ENCODE results near the gene ACTN4. TPM values are rescaled to one million over a fixed set of nuclear protein-coding genes. Genes with fewer than 3 reads are reported as not detected.

Gene ACTN4
- total RNA-seq, 4 donors from 2014 or later: 191 to 479 (median 365) TPM

DNA sequence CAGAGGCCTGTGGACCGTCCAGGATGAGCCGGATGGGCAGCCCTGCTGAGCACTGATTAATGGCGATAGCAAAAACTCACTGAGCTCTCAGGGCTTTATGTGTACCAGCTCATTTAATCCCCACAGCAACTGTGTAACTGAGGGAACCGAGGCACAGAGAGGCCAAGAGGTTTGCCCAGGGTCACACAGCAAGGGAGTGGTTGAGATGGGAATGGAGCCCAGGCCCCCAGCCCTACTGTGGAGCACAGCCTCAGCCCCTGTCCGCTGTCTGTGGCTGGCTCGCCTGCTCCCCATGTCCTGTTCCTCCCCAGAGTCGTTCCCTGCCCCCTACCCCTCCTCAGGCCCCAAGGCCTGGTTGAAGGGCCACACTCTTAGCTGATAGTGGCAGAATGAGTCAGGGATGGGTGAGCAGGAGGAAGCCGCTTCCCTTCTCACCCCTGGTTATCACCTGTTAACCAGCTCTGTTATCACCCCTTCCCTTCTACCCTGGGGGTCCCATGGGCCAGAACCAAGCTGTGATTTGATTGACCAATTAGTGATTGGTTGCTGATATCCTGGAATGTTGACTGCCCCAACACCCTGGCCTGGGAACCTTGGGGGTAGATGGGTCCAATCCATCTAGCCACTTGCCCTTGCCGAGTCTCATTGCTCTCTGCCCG is 75.6 kb downstream of the ACTN4 start:
- WGBS, 2 donors: 93 to 96% methylated on average over 7 to 9 of the region's 10 CpGs
- H3K4me1 ChIP-seq: peaks cover 20 to 29% of the 10 kb centered on the region in 2 donors

GRCh38 chr19:38723606-38723965 is 76.1 kb downstream of the ACTN4 start:
- no peak for TF ChIP-seq POLR2A (IDR thresholded peaks at IDR 0.05)
- TF ChIP-seq, protein P1, sequence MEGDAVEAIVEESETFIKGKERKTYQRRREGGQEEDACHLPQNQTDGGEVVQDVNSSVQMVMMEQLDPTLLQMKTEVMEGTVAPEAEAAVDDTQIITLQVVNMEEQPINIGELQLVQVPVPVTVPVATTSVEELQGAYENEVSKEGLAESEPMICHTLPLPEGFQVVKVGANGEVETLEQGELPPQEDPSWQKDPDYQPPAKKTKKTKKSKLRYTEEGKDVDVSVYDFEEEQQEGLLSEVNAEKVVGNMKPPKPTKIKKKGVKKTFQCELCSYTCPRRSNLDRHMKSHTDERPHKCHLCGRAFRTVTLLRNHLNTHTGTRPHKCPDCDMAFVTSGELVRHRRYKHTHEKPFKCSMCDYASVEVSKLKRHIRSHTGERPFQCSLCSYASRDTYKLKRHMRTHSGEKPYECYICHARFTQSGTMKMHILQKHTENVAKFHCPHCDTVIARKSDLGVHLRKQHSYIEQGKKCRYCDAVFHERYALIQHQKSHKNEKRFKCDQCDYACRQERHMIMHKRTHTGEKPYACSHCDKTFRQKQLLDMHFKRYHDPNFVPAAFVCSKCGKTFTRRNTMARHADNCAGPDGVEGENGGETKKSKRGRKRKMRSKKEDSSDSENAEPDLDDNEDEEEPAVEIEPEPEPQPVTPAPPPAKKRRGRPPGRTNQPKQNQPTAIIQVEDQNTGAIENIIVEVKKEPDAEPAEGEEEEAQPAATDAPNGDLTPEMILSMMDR (IDR thresholded peaks at IDR 0.05): no peak
- Histone ChIP-seq H3K27me3 (no peaks in the 10 kb centered on the region), H3K27ac (peak overlapping the region in 2 of 3 donors; percentile 77 to 92), H3K9me3 (no peaks in the 10 kb centered on the region), H3K4me1 (peaks cover 20 to 25% of the 10 kb centered on the region in 2 donors), H3K36me3 (peaks cover 74 to 77% of the 10 kb centered on the region in 2 donors), H3K4me3 (replicated peaks in 1 of 3) (no peak overlapping the region)
- WGBS, 2 donors: 78 to 87% methylated on average over 4 to 10 of the region's 11 CpGs
- intact Hi-C loops (cut with DNase I): no loop called here
- DNase-seq: no peak

More for the DNA sequence above, 75.6 kb downstream of the ACTN4 start:
- H3K27me3 ChIP-seq: no peaks in the 10 kb centered on the region
- no peak overlapping the region for H3K4me3 ChIP-seq (replicated peaks in 1 of 3)
- TF ChIP-seq, protein P1 (IDR thresholded peaks at IDR 0.05): no peak
- no peak for TF ChIP-seq POLR2A (IDR thresholded peaks at IDR 0.05)
- intact Hi-C loops (cut with DNase I): no loop called here
- H3K27ac ChIP-seq: peak overlapping the region in 2 of 3 donors; percentile 77 to 92
- DNase-seq: no peak
- no peaks in the 10 kb centered on the region for H3K9me3 ChIP-seq
- peaks cover 69 to 75% of the 10 kb centered on the region in 2 donors for H3K36me3 ChIP-seq

DNA sequence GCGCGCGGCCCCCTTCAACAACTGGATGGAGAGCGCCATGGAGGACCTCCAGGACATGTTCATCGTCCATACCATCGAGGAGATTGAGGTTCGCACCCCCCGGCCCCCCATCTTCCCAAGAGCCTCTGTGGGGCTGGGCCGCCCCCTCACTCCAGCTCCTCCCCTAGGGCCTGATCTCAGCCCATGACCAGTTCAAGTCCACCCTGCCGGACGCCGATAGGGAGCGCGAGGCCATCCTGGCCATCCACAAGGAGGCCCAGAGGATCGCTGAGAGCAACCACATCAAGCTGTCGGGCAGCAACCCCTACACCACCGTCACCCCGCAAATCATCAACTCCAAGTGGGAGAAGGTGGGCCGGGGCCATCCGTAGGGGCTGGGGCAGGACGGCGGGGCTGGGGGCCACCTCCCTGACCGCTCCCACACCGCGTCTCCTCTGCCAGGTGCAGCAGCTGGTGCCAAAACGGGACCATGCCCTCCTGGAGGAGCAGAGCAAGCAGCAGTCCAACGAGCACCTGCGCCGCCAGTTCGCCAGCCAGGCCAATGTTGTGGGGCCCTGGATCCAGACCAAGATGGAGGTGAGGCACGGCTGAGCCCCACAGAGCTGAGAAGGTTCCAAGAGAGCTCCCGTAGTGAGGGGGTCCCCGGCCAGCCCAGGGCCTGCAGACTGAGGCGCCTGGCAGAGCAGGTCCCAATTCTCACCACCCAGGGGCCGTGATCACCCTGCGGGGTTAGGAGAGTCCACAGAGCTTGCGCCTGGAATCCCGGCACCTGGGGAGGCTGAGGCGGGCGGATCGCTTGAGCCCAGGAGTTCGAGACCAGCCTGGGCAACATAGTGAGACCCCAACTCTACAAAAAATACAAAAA is 76.8 kb downstream of the ACTN4 start:
- Histone ChIP-seq H3K36me3 (peaks cover 75 to 79% of the 10 kb centered on the region in 2 donors), H3K9me3 (no peaks in the 10 kb centered on the region), H3K4me3 (replicated peaks in 1 of 3) (no peak overlapping the region), H3K27me3 (no peaks in the 10 kb centered on the region), H3K27ac (no peak overlapping the region), H3K4me1 (peaks cover 15 to 19% of the 10 kb centered on the region in 2 donors)
- 95 to 97% methylated on average over 27 to 34 of the region's 42 CpGs for WGBS, 2 donors
- TF ChIP-seq, protein P1 (IDR thresholded peaks at IDR 0.05): no peak
- TF ChIP-seq POLR2A (IDR thresholded peaks at IDR 0.05): no peak
- intact Hi-C loops (cut with DNase I): no loop called here
- DNase-seq: no peak

DNA sequence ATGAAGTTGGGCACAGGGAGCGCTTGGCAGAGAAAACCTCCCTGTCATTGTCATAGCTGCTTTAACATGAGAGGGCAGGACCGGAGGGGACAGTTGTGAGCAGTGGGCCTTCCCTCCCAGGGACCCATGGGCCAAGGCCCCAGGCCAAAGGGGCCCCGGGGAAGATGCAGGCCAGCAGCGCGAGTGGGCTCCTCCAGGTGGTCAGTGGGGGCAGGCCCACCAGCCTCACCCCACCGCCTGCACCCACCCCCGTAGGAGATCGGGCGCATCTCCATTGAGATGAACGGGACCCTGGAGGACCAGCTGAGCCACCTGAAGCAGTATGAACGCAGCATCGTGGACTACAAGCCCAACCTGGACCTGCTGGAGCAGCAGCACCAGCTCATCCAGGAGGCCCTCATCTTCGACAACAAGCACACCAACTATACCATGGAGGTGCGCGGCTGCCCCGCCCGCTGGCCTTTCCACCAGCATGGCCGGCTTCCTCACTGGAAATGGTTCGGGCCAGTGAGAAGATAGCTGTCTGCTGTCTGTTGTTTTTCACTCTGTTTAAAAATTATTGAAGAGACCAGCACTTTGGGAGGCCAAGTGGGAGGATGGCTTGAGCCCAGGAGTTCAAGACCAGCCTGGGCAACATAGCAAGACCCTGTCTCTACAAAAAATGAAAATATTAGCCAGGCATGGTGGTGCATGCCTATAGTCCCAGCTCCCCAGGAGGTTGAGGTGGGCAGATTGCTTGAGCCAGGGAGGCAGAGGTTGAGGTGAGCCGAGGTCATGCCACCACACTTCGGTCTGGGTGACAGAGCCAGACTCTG is 78.2 kb downstream of the ACTN4 start:
- no peaks in the 10 kb centered on the region for H3K27me3 ChIP-seq
- peaks cover under 1 to 4% of the 10 kb centered on the region in 2 donors for H3K4me1 ChIP-seq
- 91 to 94% methylated on average over 14 to 19 of the region's 21 CpGs for WGBS, 2 donors
- intact Hi-C loops (cut with DNase I): no loop called here
- no peak for DNase-seq
- no peak overlapping the region for H3K4me3 ChIP-seq (replicated peaks in 1 of 3)
- H3K27ac ChIP-seq: no peak overlapping the region
- peaks cover 81 to 84% of the 10 kb centered on the region in 2 donors for H3K36me3 ChIP-seq
- no peak for TF ChIP-seq POLR2A (IDR thresholded peaks at IDR 0.05)
- TF ChIP-seq, protein P1 (IDR thresholded peaks at IDR 0.05): no peak
- no peaks in the 10 kb centered on the region for H3K9me3 ChIP-seq
